Mesendoderm (in vitro differentiated cells): ENCODE measurements around the gene TP53I13.
A peak's percentile ranks its signal among the peaks of the same experiment; 100 is the strongest.

ENCODE experiments used
- DNase-seq: peaks from one replicate; pipeline ENCODE4 v3.0.0; 2013
- H2AK5ac ChIP-seq: 2 replicates; pipeline ENCODE4 v1.6.1; 2013; ENCODE audit warnings: low read length, inconsistent platforms
- H2BK120ac ChIP-seq: 2 replicates; pipeline ENCODE4 v1.6.1; 2013; ENCODE audit warnings: low read depth, mild to moderate bottlenecking, low read length, moderate library complexity, mixed read lengths
- H2BK15ac ChIP-seq: replicated peaks from 2 replicates; pipeline ENCODE4 v1.6.1; 2013; ENCODE audit warnings: low read depth, mild to moderate bottlenecking, moderate library complexity
- H2BK5ac ChIP-seq: 2 replicates; pipeline ENCODE4 v1.6.1; 2013; ENCODE audit warnings: low read length, inconsistent platforms
- H3K18ac ChIP-seq: 2 replicates; pipeline ENCODE4 v1.6.1; 2013; ENCODE audit warnings: mild to moderate bottlenecking, low read length, mixed read lengths
- H3K23ac ChIP-seq: one replicate; pipeline ENCODE4 v1.6.1; 2013; ENCODE audit warnings: low read length
- H3K27ac ChIP-seq: 2 replicates; pipeline ENCODE4 v1.5.1; 2013; ENCODE audit warnings: low read depth, mild to moderate bottlenecking, inconsistent platforms, low read length, moderate library complexity
- H3K27me3 ChIP-seq: 2 replicates; pipeline ENCODE4 v1.6.1; 2013; ENCODE audit warnings: low read length, control low read depth, mild to moderate bottlenecking, inconsistent platforms; ENCODE audit not compliant: insufficient read depth, poor library complexity
- H3K36me3 ChIP-seq: 2 replicates; pipeline ENCODE4 v1.6.1; 2013; ENCODE audit warnings: low read length, inconsistent platforms; ENCODE audit not compliant: control insufficient read depth, insufficient read depth
- H3K4ac ChIP-seq: one replicate; pipeline ENCODE4 v1.6.1; 2013; ENCODE audit warnings: low read depth, mild to moderate bottlenecking, low read length, moderate library complexity
- H3K4me1 ChIP-seq: 2 replicates; pipeline ENCODE4 v1.6.1; 2013; ENCODE audit warnings: low read depth, low read length, inconsistent platforms; ENCODE audit not compliant: control insufficient read depth
- H3K4me2 ChIP-seq: 2 replicates; pipeline ENCODE4 v1.6.1; 2013; ENCODE audit warnings: low read length
- H3K4me3 ChIP-seq: 2 replicates; pipeline ENCODE4 v1.5.1; 2013; ENCODE audit warnings: mild to moderate bottlenecking, low read length
- H3K56ac ChIP-seq: one replicate; pipeline ENCODE4 v1.6.1; 2013; ENCODE audit warnings: low read length
- H3K79me1 ChIP-seq: 2 replicates; pipeline ENCODE4 v1.6.1; 2013; ENCODE audit warnings: low read length, inconsistent platforms
- H3K79me2 ChIP-seq: 2 replicates; pipeline ENCODE4 v1.6.1; 2013; ENCODE audit warnings: mild to moderate bottlenecking, low read length; ENCODE audit not compliant: control insufficient read depth, insufficient read depth
- H3K9ac ChIP-seq: 2 replicates; pipeline ENCODE4 v1.6.1; 2013; ENCODE audit warnings: low read length, inconsistent platforms
- H4K5ac ChIP-seq: one replicate; pipeline ENCODE4 v1.6.1; 2013; ENCODE audit warnings: low read length
- H4K8ac ChIP-seq: one replicate; pipeline ENCODE4 v1.6.1; 2013; ENCODE audit warnings: low read depth, mild to moderate bottlenecking, control low read depth, low read length, moderate library complexity
- WGBS: extraction: QIAGEN DNeasy Blood & Tissue Kit; methylation state at CpG from one replicate; pipeline ENCODE4 v1.1.7; 2013; ENCODE audit warnings: low lambda C conversion rate, missing lambda C conversion rate; ENCODE audit not compliant: insufficient coverage; ENCODE audit errors: extremely low coverage; 5-methylcytosine and 5-hydroxymethylcytosine counted together

The TP53I13 gene

GRCh38 chr17:29577001-29577370 is 8.5 kb downstream of the TP53I13 start:
- Histone ChIP-seq H4K8ac (no peak overlapping the region), H3K4me2 (no peak overlapping the region), H3K36me3 (peaks cover 7% of the 10 kb centered on the region), H3K56ac (no peak overlapping the region), H3K4me1 (no peaks in the 10 kb centered on the region), H4K5ac (no peak overlapping the region), H3K4ac (no peak overlapping the region), H3K27ac (no peak overlapping the region), H3K9ac (no peak overlapping the region), H2BK15ac (no peak overlapping the region), H2BK120ac (no peak overlapping the region), H3K4me3 (no peak overlapping the region), H3K79me2 (no peaks in the 10 kb centered on the region), H2AK5ac (no peak overlapping the region), H3K18ac (no peak overlapping the region), H3K79me1 (no peaks in the 10 kb centered on the region), H2BK5ac (no peak overlapping the region), H3K27me3 (no peaks in the 10 kb centered on the region), H3K23ac (no peak overlapping the region)
- no CpG with 5 or more reads among the region's 9 CpGs for WGBS
- no peak for DNase-seq

GRCh38 chr17:29577385-29578211 is 9.1 kb downstream of the TP53I13 start:
- Histone ChIP-seq H4K5ac (no peak overlapping the region), H4K8ac (no peak overlapping the region), H2AK5ac (no peak overlapping the region), H3K4me1 (no peaks in the 10 kb centered on the region), H3K27ac (no peak overlapping the region), H2BK15ac (no peak overlapping the region), H3K4me2 (no peak overlapping the region), H3K56ac (no peak overlapping the region), H3K27me3 (no peaks in the 10 kb centered on the region), H3K9ac (no peak overlapping the region), H3K18ac (no peak overlapping the region), H3K36me3 (peaks cover 7% of the 10 kb centered on the region), H3K4me3 (no peak overlapping the region), H2BK5ac (no peak overlapping the region), H3K4ac (no peak overlapping the region), H3K79me2 (no peaks in the 10 kb centered on the region), H3K23ac (no peak overlapping the region), H2BK120ac (no peak overlapping the region), H3K79me1 (no peaks in the 10 kb centered on the region)
- WGBS: no CpG with 5 or more reads among the region's 22 CpGs
- DNase-seq: no peak

DNA sequence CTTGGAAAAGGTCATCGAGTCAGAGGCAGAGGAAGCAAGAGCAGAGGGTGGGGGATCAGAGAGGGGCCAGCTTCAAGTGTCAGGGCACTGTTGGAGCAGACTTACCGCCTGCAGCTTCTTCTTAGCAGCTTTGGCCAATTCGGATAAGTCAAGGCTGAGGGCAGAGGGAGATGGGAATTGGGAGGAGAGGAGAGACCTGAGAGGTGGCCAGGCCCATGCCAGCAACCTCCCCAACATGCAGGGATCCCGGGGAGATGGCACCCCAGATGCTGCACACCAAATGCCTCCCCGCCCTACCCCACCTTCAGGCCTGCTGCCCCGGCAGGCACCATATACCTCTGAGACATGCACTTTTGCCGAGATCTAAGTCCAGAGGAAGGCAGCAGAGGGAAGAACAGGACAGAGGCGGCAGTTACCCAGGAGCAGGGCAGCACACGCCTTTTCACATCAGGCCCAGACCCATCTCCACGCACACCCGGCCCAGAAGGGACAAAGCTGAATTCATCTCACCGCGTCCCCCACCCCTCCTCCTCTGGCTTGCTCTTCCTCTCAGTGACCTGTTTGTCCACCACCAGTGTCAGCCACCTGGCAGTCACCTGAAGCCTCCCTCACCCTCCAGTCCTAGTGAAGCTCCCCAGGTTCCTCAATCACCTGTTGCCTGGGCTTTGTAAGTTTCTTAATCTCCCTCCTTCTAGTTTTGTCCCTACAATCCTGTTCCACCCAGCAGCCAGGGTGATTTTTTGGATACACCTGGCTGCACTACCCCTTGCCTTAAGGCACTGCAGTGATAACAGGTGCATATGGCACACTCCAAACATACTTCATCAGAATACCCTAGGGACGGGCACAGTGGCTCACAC is 10.4 kb downstream of the TP53I13 start:
- H3K36me3 ChIP-seq: peaks cover 7% of the 10 kb centered on the region
- no peak for DNase-seq
- H3K4me1 ChIP-seq: no peaks in the 10 kb centered on the region
- H4K8ac ChIP-seq: no peak overlapping the region
- no peak overlapping the region for H2BK5ac ChIP-seq
- H3K4me3 ChIP-seq: no peak overlapping the region
- no peaks in the 10 kb centered on the region for H3K79me2 ChIP-seq
- no peaks in the 10 kb centered on the region for H3K27me3 ChIP-seq
- no peak overlapping the region for H2AK5ac ChIP-seq
- no peak overlapping the region for H3K9ac ChIP-seq
- no CpG with 5 or more reads among the region's 14 CpGs for WGBS
- H3K27ac ChIP-seq: no peak overlapping the region
- H3K4me2 ChIP-seq: no peak overlapping the region
- H4K5ac ChIP-seq: no peak overlapping the region
- no peak overlapping the region for H3K18ac ChIP-seq
- H3K79me1 ChIP-seq: peaks cover 1% of the 10 kb centered on the region
- H3K4ac ChIP-seq: no peak overlapping the region
- H2BK120ac ChIP-seq: no peak overlapping the region
- H3K56ac ChIP-seq: no peak overlapping the region
- no peak overlapping the region for H3K23ac ChIP-seq
- no peak overlapping the region for H2BK15ac ChIP-seq

DNA sequence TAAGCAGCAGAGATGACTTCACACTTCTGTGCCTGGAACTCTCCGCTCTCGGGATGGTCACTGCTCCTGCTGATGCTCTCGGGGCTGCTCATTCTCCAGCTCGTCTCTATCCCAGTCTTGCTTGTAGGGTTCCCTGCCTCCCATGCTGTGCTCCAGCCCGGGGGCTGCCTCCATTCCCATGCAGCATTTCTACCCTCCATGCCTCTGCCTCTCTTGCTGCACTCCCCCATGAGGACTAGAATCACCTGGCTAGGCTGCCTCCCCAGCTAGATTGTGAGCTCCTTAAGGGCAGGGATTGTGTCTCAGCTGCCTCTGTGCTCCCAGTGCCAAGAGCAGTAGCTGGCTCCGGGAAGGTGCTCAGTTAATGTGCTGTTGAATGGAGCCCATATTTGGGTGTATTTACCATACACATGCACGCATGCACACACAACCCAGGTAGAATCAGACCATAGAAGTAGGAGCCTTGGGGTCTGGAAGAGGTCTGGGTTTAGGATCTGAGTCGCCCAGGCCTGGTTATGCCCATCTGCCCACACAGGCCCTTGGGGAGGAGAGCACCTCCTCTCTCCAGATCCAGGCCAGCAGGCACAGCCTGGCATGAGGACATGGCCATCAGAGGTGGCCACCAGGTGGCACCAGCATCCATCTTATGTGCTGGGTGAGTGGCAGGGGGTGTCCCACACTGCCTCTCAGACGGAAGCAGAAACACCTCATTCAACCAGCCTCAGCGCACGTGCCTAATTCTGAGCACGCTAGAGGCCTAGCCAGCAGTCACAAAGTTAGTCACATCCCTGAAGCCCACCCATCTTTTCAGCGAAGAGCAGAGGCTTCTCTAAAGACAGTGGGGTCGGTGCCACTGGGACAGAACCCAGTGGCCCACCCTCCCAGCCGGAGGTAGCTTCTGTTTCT is 11.6 kb downstream of the TP53I13 start:
- DNase-seq: peak; percentile 88
- Histone ChIP-seq H3K4me1 (peaks cover 7% of the 10 kb centered on the region), H3K27ac (no peak overlapping the region), H2BK15ac (no peak overlapping the region), H3K4me2 (no peak overlapping the region), H2BK120ac (no peak overlapping the region), H3K23ac (no peak overlapping the region), H3K4ac (no peak overlapping the region), H3K4me3 (no peak overlapping the region), H3K36me3 (peaks cover 3% of the 10 kb centered on the region), H4K5ac (no peak overlapping the region), H3K27me3 (no peaks in the 10 kb centered on the region), H3K56ac (no peak overlapping the region), H4K8ac (no peak overlapping the region), H3K18ac (no peak overlapping the region), H3K79me1 (peaks cover 5% of the 10 kb centered on the region), H2AK5ac (no peak overlapping the region), H3K9ac (no peak overlapping the region), H3K79me2 (no peaks in the 10 kb centered on the region), H2BK5ac (no peak overlapping the region)
- WGBS: no CpG with 5 or more reads among the region's 15 CpGs

GRCh38 chr17:29581583-29582253 is 13.2 kb downstream of the TP53I13 start:
- H2BK5ac ChIP-seq: no peak overlapping the region
- peaks cover 10% of the 10 kb centered on the region for H3K4me1 ChIP-seq
- H3K36me3 ChIP-seq: no peaks in the 10 kb centered on the region
- H3K4me2 ChIP-seq: no peak overlapping the region
- no peak overlapping the region for H3K56ac ChIP-seq
- no peak overlapping the region for H2BK15ac ChIP-seq
- H3K18ac ChIP-seq: no peak overlapping the region
- DNase-seq: no peak
- no peak overlapping the region for H4K8ac ChIP-seq
- no peak overlapping the region for H2AK5ac ChIP-seq
- WGBS: no CpG with 5 or more reads among the region's 20 CpGs
- no peak overlapping the region for H3K27ac ChIP-seq
- H3K4me3 ChIP-seq: no peak overlapping the region
- no peak overlapping the region for H3K23ac ChIP-seq
- H3K79me2 ChIP-seq: peaks cover 5% of the 10 kb centered on the region
- H3K27me3 ChIP-seq: no peaks in the 10 kb centered on the region
- H4K5ac ChIP-seq: no peak overlapping the region
- H3K4ac ChIP-seq: no peak overlapping the region
- H3K79me1 ChIP-seq: peaks cover 12% of the 10 kb centered on the region
- no peak overlapping the region for H3K9ac ChIP-seq
- H2BK120ac ChIP-seq: no peak overlapping the region
